GM23248 (cell line): ENCODE results near the gene CLEC7A. TPM values are rescaled to one million over a fixed set of nuclear protein-coding genes. Genes with fewer than 3 reads are reported as not detected.

Experiments used
- DNase-seq: peaks from one replicate; pipeline ENCODE4 v3.0.0-alpha.2; 2015
- H2AFZ ChIP-seq: fragments of 200-600 bp; sonication (generic); 2 replicates; pipeline ENCODE4 v1.6.1; 2016; ENCODE audit warnings: antibody characterized with exemption
- H3F3A ChIP-seq: fragments of 200-600 bp; sonication (generic); 2 replicates; pipeline ENCODE4 v1.6.1; 2016; ENCODE audit warnings: mild to moderate bottlenecking, antibody characterized with exemption, mixed run types; ENCODE audit not compliant: insufficient read depth
- H3K27ac ChIP-seq: fragments of 200-600 bp; sonication (generic); 2 replicates; pipeline ENCODE4 v1.5.1; 2016; ENCODE audit warnings: mild to moderate bottlenecking
- H3K27me3 ChIP-seq: fragments of 200-600 bp; sonication (generic); replicated peaks from 2 replicates; pipeline ENCODE4 v1.6.1; 2016; ENCODE audit warnings: mild to moderate bottlenecking; ENCODE audit not compliant: insufficient read depth
- H3K36me3 ChIP-seq: fragments of 200-600 bp; sonication (generic); 2 replicates; pipeline ENCODE4 v1.6.1; 2016; ENCODE audit warnings: low read depth, mild to moderate bottlenecking
- H3K4me1 ChIP-seq: fragments of 200-600 bp; sonication (generic); 2 replicates; pipeline ENCODE4 v1.6.1; 2016; ENCODE audit warnings: mild to moderate bottlenecking; ENCODE audit not compliant: insufficient read depth
- H3K4me2 ChIP-seq: fragments of 200-600 bp; sonication (generic); one replicate; pipeline ENCODE4 v1.6.1; 2016; ENCODE audit warnings: mild to moderate bottlenecking; ENCODE audit not compliant: unreplicated experiment
- H3K4me3 ChIP-seq: fragments of 200-600 bp; sonication (generic); 2 replicates; pipeline ENCODE4 v1.5.1; 2016; ENCODE audit warnings: mild to moderate bottlenecking
- H3K79me2 ChIP-seq: fragments of 200-600 bp; sonication (generic); 2 replicates; pipeline ENCODE4 v1.6.1; 2016; ENCODE audit warnings: mild to moderate bottlenecking; ENCODE audit not compliant: insufficient read depth
- H3K9ac ChIP-seq: fragments of 200-600 bp; sonication (generic); 2 replicates; pipeline ENCODE4 v1.6.1; 2016; ENCODE audit warnings: mild to moderate bottlenecking
- H3K9me2 ChIP-seq: fragments of 200-600 bp; sonication (generic); 2 replicates; pipeline ENCODE4 v1.6.1; 2016; ENCODE audit warnings: mixed run types, mild to moderate bottlenecking, moderate library complexity; ENCODE audit not compliant: insufficient read depth
- H3K9me3 ChIP-seq: fragments of 200-600 bp; sonication (generic); one replicate; pipeline ENCODE4 v1.6.1; 2017; ENCODE audit warnings: low read depth
- H4K20me1 ChIP-seq: fragments of 200-600 bp; sonication (generic); 2 replicates; pipeline ENCODE4 v1.6.0; 2016; ENCODE audit not compliant: insufficient read depth
- EZH2 ChIP-seq: fragments of 200-600 bp; sonication (generic); IDR thresholded peaks from 2 replicates; pipeline ENCODE4 v1.6.1; 2018; ENCODE audit warnings: antibody characterized with exemption, mild to moderate bottlenecking; ENCODE audit not compliant: insufficient read depth, poor library complexity, severe bottlenecking
- EZH2phosphoT487 ChIP-seq: fragments of 200-600 bp; sonication (generic); IDR thresholded peaks from 2 replicates; pipeline ENCODE4 v1.6.1; 2018; ENCODE audit warnings: antibody characterized with exemption, moderate library complexity, mild to moderate bottlenecking, low read depth; ENCODE audit not compliant: insufficient read depth
- WGBS, 2 experiments: methylation state at CpG; one replicate each; pipeline ENCODE4 v1.1.6; 2015 to 2017; ENCODE audit warnings: low lambda C conversion rate in 2 of 2, low coverage in 1 of 2; ENCODE audit errors: missing lambda C conversion rate in 2 of 2; 5-methylcytosine and 5-hydroxymethylcytosine counted together
- in situ Hi-C: fragments of 300-500 bp; cut with MboI; formaldehyde crosslinking; loops from 2 replicates; pipeline ENCODE4 v1.15.0; 2020
- polyA plus RNA-seq: library from polyadenylated mRNA; unstranded; fragments of >200 nt; fragmentation: Nextera tagmentation; extraction: Ambion mirVana; gene quantifications from 2 replicates; pipeline ENCODE4 v1.2.1, GENCODE V29; 2016
- total RNA-seq: library from RNA; depleted of rRNA; stranded (reverse); fragments of >200 nt; shearing (Covaris generic); gene quantifications from 2 replicates; pipeline ENCODE4 v1.2.3, GENCODE V29; 2014

The CLEC7A gene
- total and polyA plus RNA-seq, 2 experiments from 2014 or later: not detected

GRCh38 chr12:10094646-10095395 lies 35.2 kb downstream of the CLEC7A start:
- in situ Hi-C loops: no loop called here
- no peaks in the 10 kb centered on the region for H3K9me2 ChIP-seq
- no peak overlapping the region for H3K9ac ChIP-seq
- H3K36me3 ChIP-seq: no peaks in the 10 kb centered on the region
- H3F3A ChIP-seq: no peaks in the 10 kb centered on the region
- no peaks in the 10 kb centered on the region for H3K27me3 ChIP-seq
- no peaks in the 10 kb centered on the region for H4K20me1 ChIP-seq
- no peaks in the 10 kb centered on the region for H3K4me1 ChIP-seq
- H3K27ac ChIP-seq: no peak overlapping the region
- no peak for TF ChIP-seq EZH2
- TF ChIP-seq EZH2phosphoT487: no peak
- H3K79me2 ChIP-seq: no peaks in the 10 kb centered on the region
- H3K4me2 ChIP-seq: no peak overlapping the region
- WGBS, 2 experiments: 70 to 71% methylated on average over 4 of the region's 4 CpGs
- H3K9me3 ChIP-seq: no peaks in the 10 kb centered on the region
- no peak overlapping the region for H3K4me3 ChIP-seq
- no peak for DNase-seq
- H2AFZ ChIP-seq: no peak overlapping the region

DNA sequence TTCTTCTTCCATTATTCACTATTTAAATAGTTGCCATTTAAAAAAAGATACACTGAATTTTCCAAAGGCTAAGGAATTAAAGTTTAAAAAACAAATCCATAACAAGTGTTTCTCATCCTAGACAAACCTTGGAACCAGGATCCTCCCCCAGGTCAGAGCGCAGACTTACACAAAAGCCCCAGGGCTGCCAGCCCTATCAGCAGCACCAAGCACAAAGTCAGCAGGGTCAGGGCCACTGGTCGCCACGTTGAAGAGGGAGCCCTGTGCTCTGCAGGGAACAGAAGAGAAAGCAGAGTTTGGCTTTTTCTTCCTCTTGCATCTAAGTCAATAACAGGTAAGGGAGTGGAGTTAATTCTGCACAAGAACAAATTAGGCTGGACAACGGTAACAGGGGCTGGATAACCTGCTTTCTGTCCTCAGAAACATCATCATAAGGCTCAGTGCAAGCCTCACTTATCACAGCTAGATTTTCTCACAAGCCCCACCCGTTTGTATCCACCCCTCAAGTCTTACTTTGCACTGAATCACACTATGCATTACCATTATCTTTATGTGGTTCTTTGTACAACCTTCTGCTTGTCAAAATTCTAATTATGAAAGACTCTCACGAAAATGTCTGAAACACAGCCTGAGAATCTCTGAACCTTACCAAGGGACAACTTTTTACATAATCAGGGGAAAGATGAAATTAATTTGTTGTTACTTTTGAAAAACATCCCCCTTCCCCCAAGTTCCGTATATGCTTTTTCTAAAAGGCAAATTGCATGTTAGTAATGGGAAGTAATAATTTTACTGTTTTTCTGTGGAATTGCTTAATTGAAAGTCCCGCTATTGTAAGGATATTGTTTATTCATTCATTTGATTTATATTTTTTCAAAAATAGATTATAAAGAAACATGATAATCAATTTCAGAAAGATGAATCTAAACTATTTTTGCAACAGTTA lies 40.8 kb downstream of the CLEC7A start:
- no peak for DNase-seq
- H3K4me3 ChIP-seq: no peak overlapping the region
- no peaks in the 10 kb centered on the region for H3F3A ChIP-seq
- H4K20me1 ChIP-seq: no peaks in the 10 kb centered on the region
- no peaks in the 10 kb centered on the region for H3K9me3 ChIP-seq
- no peak overlapping the region for H3K9ac ChIP-seq
- H3K27me3 ChIP-seq: no peaks in the 10 kb centered on the region
- H3K36me3 ChIP-seq: no peaks in the 10 kb centered on the region
- WGBS, 2 experiments: 45 to 49% methylated on average over 8 of the region's 8 CpGs
- no peak overlapping the region for H2AFZ ChIP-seq
- no peaks in the 10 kb centered on the region for H3K4me1 ChIP-seq
- no peaks in the 10 kb centered on the region for H3K9me2 ChIP-seq
- H3K27ac ChIP-seq: no peak overlapping the region
- no peak for TF ChIP-seq EZH2phosphoT487
- TF ChIP-seq EZH2: no peak
- no peak overlapping the region for H3K4me2 ChIP-seq
- in situ Hi-C loops: no loop called here
- no peaks in the 10 kb centered on the region for H3K79me2 ChIP-seq

DNA sequence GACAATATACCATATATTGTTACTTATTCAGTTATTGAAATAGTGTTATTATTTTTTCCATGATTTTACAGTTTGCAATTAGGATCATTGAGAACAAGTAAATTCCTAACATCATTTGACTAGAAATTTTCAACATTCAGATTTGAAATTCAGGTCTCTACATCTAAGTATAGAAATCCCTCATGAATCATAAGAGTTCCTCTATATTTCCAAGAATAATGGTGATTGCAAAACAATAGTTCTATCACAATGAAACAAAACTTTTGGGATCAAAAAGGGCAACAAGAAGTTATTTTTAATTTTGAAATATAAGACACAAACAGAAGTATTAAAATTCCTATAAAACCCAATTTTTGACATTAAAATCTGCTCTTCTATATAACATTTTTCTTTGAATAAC lies 42.0 kb downstream of the CLEC7A start:
- TF ChIP-seq EZH2phosphoT487 (no peak), EZH2 (no peak)

DNA sequence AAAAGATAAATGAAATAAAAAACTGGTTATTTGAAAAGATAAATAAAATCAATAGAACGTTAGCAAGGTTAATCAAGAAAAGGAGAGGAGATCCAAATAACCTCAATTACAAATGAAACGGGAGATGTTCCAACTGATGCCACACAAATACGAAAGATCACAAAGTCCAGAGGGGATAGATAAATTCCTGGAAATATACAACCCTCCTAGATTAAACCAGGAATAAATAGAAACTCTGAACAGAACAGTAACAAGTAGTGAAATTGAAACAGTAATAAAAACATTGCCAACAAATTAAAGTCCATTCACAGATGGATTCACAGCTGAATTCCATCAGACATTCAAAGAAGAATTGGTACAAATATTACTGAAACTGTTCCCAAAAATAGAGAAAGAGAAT lies 43.6 kb downstream of the CLEC7A start:
- Histone ChIP-seq H3K9me2 (no peaks in the 10 kb centered on the region), H3K27ac (no peak overlapping the region), H3K4me3 (no peak overlapping the region), H3K4me2 (no peak overlapping the region), H3K9ac (no peak overlapping the region), H3K9me3 (no peaks in the 10 kb centered on the region), H4K20me1 (no peaks in the 10 kb centered on the region), H3K27me3 (no peaks in the 10 kb centered on the region), H3K79me2 (no peaks in the 10 kb centered on the region), H3K4me1 (no peaks in the 10 kb centered on the region), H3F3A (no peaks in the 10 kb centered on the region), H3K36me3 (no peaks in the 10 kb centered on the region), H2AFZ (no peak overlapping the region)
- TF ChIP-seq EZH2phosphoT487 (no peak), EZH2 (no peak)
- in situ Hi-C loops: no loop called here
- DNase-seq: no peak
- WGBS, 2 experiments: 53 to 57% methylated on average over 3 of the region's 3 CpGs

More for the DNA sequence above, 42.0 kb downstream of the CLEC7A start:
- no peaks in the 10 kb centered on the region for H3K4me1 ChIP-seq
- in situ Hi-C loops: no loop called here
- no peak overlapping the region for H3K4me2 ChIP-seq
- H3F3A ChIP-seq: no peaks in the 10 kb centered on the region
- H3K36me3 ChIP-seq: no peaks in the 10 kb centered on the region
- H4K20me1 ChIP-seq: no peaks in the 10 kb centered on the region
- no peak overlapping the region for H3K4me3 ChIP-seq
- no peaks in the 10 kb centered on the region for H3K79me2 ChIP-seq
- DNase-seq: no peak
- no peaks in the 10 kb centered on the region for H3K27me3 ChIP-seq
- H3K9me2 ChIP-seq: no peaks in the 10 kb centered on the region
- H2AFZ ChIP-seq: no peak overlapping the region
- H3K9ac ChIP-seq: no peak overlapping the region
- H3K9me3 ChIP-seq: no peaks in the 10 kb centered on the region
- no peak overlapping the region for H3K27ac ChIP-seq
